IPS-18c (cell line): Measurements from ENCODE around the gene TBC1D2B.
"Not testable (repeated sequence)": the region's sequence is repeated elsewhere in the genome, so short reads cannot be mapped to it uniquely, and the experiment has no call there.

Experiments used
- H3K4me3 ChIP-seq: 2 replicates; pipeline ENCODE4 v1.7.0; 2013; ENCODE audit warnings: low read depth, mild to moderate bottlenecking, low read length, moderate library complexity; ENCODE audit not compliant: insufficient read depth
- H3K9me3 ChIP-seq: one replicate; pipeline ENCODE4 v1.6.1; 2013; ENCODE audit warnings: mild to moderate bottlenecking, low read length, moderate library complexity; ENCODE audit not compliant: control insufficient read depth, insufficient read depth

The TBC1D2B gene

GRCh38 chr15:77966540-77967234 lies 110.8 kb downstream of the TBC1D2B start:
- Histone ChIP-seq H3K4me3 (no peak overlapping the region), H3K9me3 (no peaks in the 10 kb centered on the region)

DNA sequence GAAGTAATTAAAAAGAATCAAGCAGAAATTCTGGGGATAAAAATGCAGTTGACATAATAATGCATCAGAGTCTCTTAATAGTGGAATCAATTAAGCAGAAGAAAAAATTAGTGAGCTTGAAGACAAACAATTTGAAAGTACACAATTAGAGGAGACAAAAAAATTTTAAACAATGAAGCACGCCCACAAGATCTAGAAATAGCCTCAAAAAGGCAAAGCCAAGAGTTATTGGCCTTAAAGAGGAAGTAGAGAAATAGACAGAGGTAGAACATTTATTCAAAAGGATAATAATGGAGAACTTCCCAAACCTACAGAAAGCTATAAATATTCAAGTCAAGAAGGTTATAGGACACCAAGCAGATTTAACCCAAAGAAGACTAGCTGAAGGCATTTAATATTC lies 113.3 kb downstream of the TBC1D2B start:
- H3K4me3 ChIP-seq, result no peak overlapping the region
- H3K9me3 ChIP-seq, result no peaks in the 10 kb centered on the region

DNA sequence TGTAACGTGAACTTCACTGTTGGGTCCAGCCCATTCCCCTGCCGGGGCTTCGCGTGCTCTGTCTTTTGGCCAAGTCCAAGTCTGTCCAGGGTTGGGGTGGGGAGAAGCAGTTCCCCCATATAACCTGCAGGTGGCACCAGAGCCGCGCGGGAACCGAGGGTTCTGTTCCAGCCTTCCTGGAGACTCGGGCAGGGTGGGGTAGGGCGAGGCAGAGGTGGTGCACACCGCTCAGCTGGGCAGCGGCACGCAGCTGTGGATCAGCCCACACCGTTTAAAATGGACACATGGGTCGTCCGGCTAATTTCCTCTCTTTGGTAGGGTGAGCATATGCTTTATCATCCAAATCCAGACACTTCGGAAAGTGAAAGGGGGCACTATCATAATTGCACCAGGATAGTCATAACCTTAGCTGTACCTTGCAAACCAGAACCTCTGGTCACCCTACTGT lies 118.1 kb downstream of the TBC1D2B start:
- peaks cover 4% of the 10 kb centered on the region for H3K9me3 ChIP-seq

GRCh38 chr15:77958716-77959431 lies 118.6 kb downstream of the TBC1D2B start:
- H3K9me3 ChIP-seq, H3K4me3 ChIP-seq: not testable (repeated sequence)

More for the DNA sequence above, 118.1 kb downstream of the TBC1D2B start:
- H3K4me3 ChIP-seq, result no peak overlapping the region; the same call in 1 of the 2 replicates

- H3K4me3 ChIP-seq, H3K9me3 ChIP-seq: not testable (repeated sequence)
These were observed 119.5 kb downstream of the TBC1D2B start for GRCh38 chr15:77958021-77958420.

DNA sequence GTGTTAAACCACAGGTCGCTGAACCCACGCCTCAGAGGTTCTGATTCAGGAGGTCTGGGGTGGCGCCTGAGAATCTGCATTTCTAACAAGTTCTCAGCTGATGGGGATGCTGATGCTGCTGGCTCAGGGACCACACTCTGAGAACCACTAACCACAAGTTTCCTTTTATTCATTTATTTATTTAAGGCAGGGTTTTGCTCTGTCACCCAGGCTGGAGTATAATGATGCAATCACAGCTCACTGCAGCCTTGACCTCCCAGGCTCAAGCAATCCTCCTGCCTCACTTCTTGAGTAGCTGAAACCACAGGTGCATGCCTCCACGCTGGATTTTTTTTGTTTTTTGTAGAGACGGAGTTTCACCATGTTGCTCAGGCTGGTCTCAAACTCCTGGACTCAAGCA lies 123.6 kb downstream of the TBC1D2B start:
- H3K9me3 ChIP-seq, H3K4me3 ChIP-seq: not testable (repeated sequence)

- H3K4me3 ChIP-seq, H3K9me3 ChIP-seq: not testable (repeated sequence)
These were observed 124.5 kb downstream of the TBC1D2B start for GRCh38 chr15:77952928-77953446.

DNA sequence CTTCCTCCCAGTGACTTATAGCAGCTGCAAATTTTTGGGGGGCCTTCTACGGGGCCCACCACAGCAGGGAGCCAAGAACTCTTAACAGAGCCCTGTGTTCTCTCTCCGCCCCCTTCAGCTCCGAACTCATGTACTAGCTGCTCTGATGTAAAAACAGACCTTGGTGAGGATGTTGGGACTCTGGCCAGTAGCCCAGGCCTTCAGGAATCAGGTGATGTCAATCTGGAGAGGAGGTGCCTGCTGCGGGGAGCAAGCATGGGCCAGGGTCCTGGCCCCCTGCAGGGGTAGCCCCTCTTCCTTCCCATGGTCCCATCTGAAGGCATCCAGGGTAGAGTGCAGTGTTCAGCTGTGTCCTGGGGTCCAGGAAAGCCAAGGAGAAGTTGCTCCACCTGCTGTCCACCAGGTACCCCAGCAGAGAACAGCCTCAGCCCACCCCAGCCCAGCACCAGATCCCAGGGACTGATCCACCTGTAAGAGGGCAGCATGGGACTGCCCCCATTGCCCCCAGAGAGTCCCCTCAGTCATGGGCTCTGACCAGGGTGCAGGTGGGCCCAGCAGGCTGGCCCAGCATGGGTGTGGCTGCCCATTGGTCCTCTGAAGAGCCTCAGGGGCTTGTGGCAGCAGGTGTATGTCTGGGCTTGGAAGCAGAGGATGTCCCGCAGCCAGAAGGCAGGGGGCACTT lies 126.3 kb downstream of the TBC1D2B start:
- not testable (repeated sequence) for H3K9me3 ChIP-seq, H3K4me3 ChIP-seq

DNA sequence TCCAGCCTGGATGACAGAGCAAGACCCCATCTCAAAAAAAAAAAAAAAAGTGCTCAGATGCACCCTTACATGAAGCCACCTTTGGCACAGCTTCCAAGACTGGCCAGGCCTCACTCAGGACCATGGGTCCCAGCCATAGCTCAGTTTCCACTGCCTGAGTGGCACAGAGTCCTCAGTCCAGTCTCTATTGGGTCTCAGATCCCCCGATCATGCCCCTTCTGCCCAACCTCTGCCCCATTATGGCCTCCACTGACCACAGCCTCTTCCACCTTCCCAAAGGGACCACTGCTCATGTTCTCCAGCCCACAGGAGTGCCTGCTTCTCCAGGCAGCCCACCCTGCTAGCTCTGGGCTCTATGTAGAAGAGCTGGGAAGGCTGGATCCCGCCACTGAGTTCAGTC lies 127.0 kb downstream of the TBC1D2B start:
- not testable (repeated sequence) for H3K4me3 ChIP-seq, H3K9me3 ChIP-seq

DNA sequence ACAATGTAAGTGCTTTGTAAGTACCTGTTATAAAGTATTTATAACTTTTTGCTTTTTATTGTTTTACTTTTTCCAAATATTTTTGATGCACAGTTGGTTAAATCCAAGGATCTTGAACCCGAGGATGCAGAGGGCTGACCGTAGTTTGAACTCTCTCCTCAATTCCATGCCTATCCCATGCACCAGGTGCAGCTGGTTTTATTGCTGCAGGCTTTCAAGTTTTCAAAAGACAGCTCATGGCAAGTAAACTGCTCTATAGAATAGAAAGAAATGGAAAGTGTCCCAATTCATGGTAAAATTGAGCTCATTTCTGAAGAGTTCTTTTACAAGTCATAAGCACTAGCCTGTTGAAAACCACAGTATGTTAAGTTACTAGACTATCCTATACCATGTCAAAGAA lies 131.9 kb downstream of the TBC1D2B start:
- no peaks in the 10 kb centered on the region for H3K9me3 ChIP-seq
- no peak overlapping the region for H3K4me3 ChIP-seq
